Esophagus squamous epithelium (tissue), 5 donors: ENCODE measurements around the gene AP2S1. TPM values are rescaled to one million over a fixed set of nuclear protein-coding genes. Genes with fewer than 3 reads are reported as not detected.

Experiments
- DNase-seq: peaks from one replicate; lab custom pipeline; 2025; lab: John Stamatoyannopoulos, UW
- H3K27ac ChIP-seq, 4 donors: fragments of 200-600 bp; sonication (generic); one replicate each; pipeline ENCODE4 v1.5.1; 2016 to 2019; ENCODE audit warnings: mild to moderate bottlenecking in 1 of 4
- H3K27me3 ChIP-seq, 4 donors: fragments of 200-600 bp; sonication (generic); 1 replicate in 3 of 4; 2 replicates in 1 of 4; pipeline versions ENCODE4 v1.5.1 to v1.6.0; 2017 to 2021; ENCODE audit warnings: antibody characterized with exemption in 1 of 4
- H3K36me3 ChIP-seq, 3 donors: fragments of 200-600 bp; sonication (generic); one replicate each; pipeline ENCODE4 v1.5.1; 2016 to 2019
- H3K4me1 ChIP-seq, 3 donors: fragments of 200-600 bp; sonication (generic); one replicate each; pipeline ENCODE4 v1.5.1; 2017 to 2019
- H3K4me3 ChIP-seq, 4 donors: fragments of 200-600 bp; sonication (generic); 1 replicate in 3 of 4; 2 replicates in 1 of 4; pipeline ENCODE4 v1.5.1; 2016 to 2019; ENCODE audit warnings: mild to moderate bottlenecking in 2 of 4, moderate library complexity in 1 of 4
- H3K9me3 ChIP-seq, 3 donors: fragments of 200-600 bp; sonication (generic); one replicate each; pipeline ENCODE4 v1.5.1; 2016 to 2019
- CTCF ChIP-seq, 6 experiments: fragments of 450-650 bp in 4 of 6; fragments of 200-600 bp in 2 of 6; sonication (generic) in 2 of 6; IDR thresholded peaks; one replicate each; pipeline ENCODE4 v1.5.1; 2016 to 2019; ENCODE audit warnings: antibody characterized with exemption in 6 of 6, mild to moderate bottlenecking in 4 of 6, moderate library complexity in 4 of 6
- POLR2A ChIP-seq, 4 donors: fragments of 450-650 bp; IDR thresholded peaks; one replicate each; pipeline ENCODE4 v1.6.1; 2017; ENCODE audit warnings: antibody characterized with exemption in 4 of 4, mild to moderate bottlenecking in 4 of 4, moderate library complexity in 3 of 4
- WGBS, 2 donors: methylation state at CpG; one replicate each; pipeline ENCODE4 v1.1.5; 2018; 5-methylcytosine and 5-hydroxymethylcytosine counted together
- intact Hi-C: fragments of 100-400 bp; cut with DNase I; formaldehyde crosslinking; loops from one replicate; pipeline ENCODE4 v1.15.0; 2022
- total RNA-seq, 4 donors: library from RNA; depleted of rRNA; stranded (reverse); fragments of >200 nt; gene quantifications; one replicate each; pipeline ENCODE4 v1.1.0, GENCODE V29; 2016
- donor health status: DM: yes; HTN: yes; CAD: no.

AP2S1 gene
- total RNA-seq, 4 donors from 2014 or later, result 83.0 to 230 (median 133) TPM

- Histone ChIP-seq H3K36me3 (peaks cover 10 to 51% (median 19%) of the 10 kb centered on the region in 3 donors), H3K4me1 (peaks cover 11 to 36% (median 17%) of the 10 kb centered on the region in 3 donors), H3K4me3 (no peak overlapping the region), H3K27me3 (no peaks in the 10 kb centered on the region), H3K27ac (no peak overlapping the region), H3K9me3 (no peaks in the 10 kb centered on the region)
- intact Hi-C loops, result no loop called here
- TF ChIP-seq CTCF (IDR thresholded peaks at IDR 0.05) (no peak), POLR2A (IDR thresholded peaks at IDR 0.05) (no peak)
- no peak for DNase-seq
- 91 to 94% methylated on average over 11 of the region's 11 CpGs for WGBS, 2 donors
Measured at GRCh38 chr19:46847528-46847927, 3.1 kb downstream of the AP2S1 start.

GRCh38 chr19:46845959-46846459 is 4.6 kb downstream of the AP2S1 start:
- intact Hi-C loops, result no loop called here
- 81 to 86% methylated on average over 14 to 19 of the region's 19 CpGs for WGBS, 2 donors
- H3K4me3 ChIP-seq, result no peak overlapping the region
- no peak overlapping the region for H3K27ac ChIP-seq
- H3K36me3 ChIP-seq, result peaks cover 19 to 66% (median 21%) of the 10 kb centered on the region in 3 donors
- H3K9me3 ChIP-seq, result no peaks in the 10 kb centered on the region
- TF ChIP-seq CTCF (IDR thresholded peaks at IDR 0.05), result no peak
- DNase-seq, result no peak
- H3K4me1 ChIP-seq, result peaks cover 14 to 51% (median 22%) of the 10 kb centered on the region in 3 donors
- H3K27me3 ChIP-seq, result no peaks in the 10 kb centered on the region

- Histone ChIP-seq H3K4me3 (no peak overlapping the region), H3K36me3 (peaks cover 19 to 77% (median 21%) of the 10 kb centered on the region in 3 donors), H3K27ac (no peak overlapping the region), H3K9me3 (no peaks in the 10 kb centered on the region), H3K27me3 (no peaks in the 10 kb centered on the region), H3K4me1 (peaks cover 15 to 58% (median 22%) of the 10 kb centered on the region in 3 donors)
- intact Hi-C loops, result no loop called here
- WGBS, 2 donors, result 76 to 80% methylated on average over 4 to 9 of the region's 9 CpGs
- TF ChIP-seq POLR2A (IDR thresholded peaks at IDR 0.05) (no peak), CTCF (IDR thresholded peaks at IDR 0.05) (no peak)
- DNase-seq, result no peak
Measured at GRCh38 chr19:46844067-46844489, 6.6 kb downstream of the AP2S1 start.

GRCh38 chr19:46842791-46843190 is 7.9 kb downstream of the AP2S1 start:
- intact Hi-C loops, result no loop called here
- no peak for DNase-seq
- Histone ChIP-seq H3K27ac (peak overlapping the region; percentile 83 to 91 (median 88)), H3K36me3 (peaks cover 27 to 90% (median 29%) of the 10 kb centered on the region in 3 donors), H3K9me3 (no peaks in the 10 kb centered on the region), H3K27me3 (no peaks in the 10 kb centered on the region), H3K4me3 (no peak overlapping the region), H3K4me1 (peaks cover 13 to 48% (median 17%) of the 10 kb centered on the region in 3 donors)
- TF ChIP-seq POLR2A (IDR thresholded peaks at IDR 0.05) (no peak), CTCF (IDR thresholded peaks at IDR 0.05) (no peak)
- WGBS, 2 donors, result 82 to 89% methylated on average over 11 of the region's 11 CpGs

- Histone ChIP-seq H3K27ac (peak overlapping the region; percentile 83 to 91 (median 88)), H3K9me3 (no peaks in the 10 kb centered on the region), H3K4me3 (no peak overlapping the region), H3K36me3 (peaks cover 28 to 91% (median 29%) of the 10 kb centered on the region in 3 donors), H3K4me1 (peaks cover 13 to 52% (median 17%) of the 10 kb centered on the region in 3 donors), H3K27me3 (no peaks in the 10 kb centered on the region)
- TF ChIP-seq CTCF (IDR thresholded peaks at IDR 0.05) (no peak), POLR2A (IDR thresholded peaks at IDR 0.05) (peak in 1 of 4 donors; percentile 8)
- DNase-seq, result no peak
- intact Hi-C loops, result loop anchor here (2.0 kb wide), 1 partner anchor 85 kb away; no protein-coding TSS in a partner anchor
- WGBS, 2 donors, result 52 to 62% methylated on average over 7 to 12 of the region's 12 CpGs
Measured at GRCh38 chr19:46841458-46842083, 9.1 kb downstream of the AP2S1 start.
